ENCODE results near the gene ANKRD52.

ANKRD52 gene

GRCh38 chr12:56260380-56260779 is 2.2 kb upstream of the ANKRD52 start:
- TF ChIP-seq EZH2phosphoT487 (IDR thresholded peaks at IDR 0.05; ENCODE audit: borderline replicate concordance, low read length) (no peak), CTCF (IDR thresholded peaks at IDR 0.05; ENCODE audit: low read depth, low read length, poor library complexity, severe bottlenecking) (no peak)
- peaks cover 3% of the 10 kb centered on the region for H3F3A ChIP-seq (ENCODE audit: control insufficient read depth, insufficient read depth)
- no peaks in the 10 kb centered on the region for H3K27me3 ChIP-seq (ENCODE audit: control insufficient read depth, low read length)
- no peaks in the 10 kb centered on the region for H3K9me2 ChIP-seq (replicated peaks; ENCODE audit: control insufficient read depth, low read length)
- H3K36me3 ChIP-seq (ENCODE audit: control insufficient read depth, low read length): peaks cover 19% of the 10 kb centered on the region
- no peak overlapping the region for H3K4me2 ChIP-seq (ENCODE audit: low read length)
- no peak overlapping the region for H3K4me3 ChIP-seq (ENCODE audit: low read length)
- H3K9me3 ChIP-seq (ENCODE audit: control insufficient read depth, insufficient read depth, low read length): no peaks in the 10 kb centered on the region
- peaks cover 25% of the 10 kb centered on the region for H3K79me2 ChIP-seq (ENCODE audit: control insufficient read depth, low read length)
- peaks cover 20% of the 10 kb centered on the region for H3K4me1 ChIP-seq (ENCODE audit: control insufficient read depth, low read length)
- no peaks in the 10 kb centered on the region for H4K20me1 ChIP-seq (ENCODE audit: control insufficient read depth, insufficient read depth, low read depth, low read length)
- no peak overlapping the region for H3K27ac ChIP-seq (ENCODE audit: low read depth, low read length)

- no peaks in the 10 kb centered on the region for H3K27me3 ChIP-seq (ENCODE audit: control insufficient read depth, low read length)
- H3K4me3 ChIP-seq (ENCODE audit: low read length): peak overlapping the region; percentile 100
- no peaks in the 10 kb centered on the region for H3K9me3 ChIP-seq (ENCODE audit: control insufficient read depth, insufficient read depth, low read length)
- H3K79me2 ChIP-seq (ENCODE audit: control insufficient read depth, low read length): peaks cover 25% of the 10 kb centered on the region
- no peak for TF ChIP-seq EZH2phosphoT487 (IDR thresholded peaks at IDR 0.05; ENCODE audit: borderline replicate concordance, low read length)
- TF ChIP-seq CTCF (IDR thresholded peaks at IDR 0.05; ENCODE audit: low read depth, low read length, poor library complexity, severe bottlenecking): no peak
- peaks cover 3% of the 10 kb centered on the region for H3F3A ChIP-seq (ENCODE audit: control insufficient read depth, insufficient read depth)
- H3K4me2 ChIP-seq (ENCODE audit: low read length): peak overlapping the region; percentile 100
- H3K9me2 ChIP-seq (replicated peaks; ENCODE audit: control insufficient read depth, low read length): no peaks in the 10 kb centered on the region
- H3K27ac ChIP-seq (ENCODE audit: low read depth, low read length): peak overlapping the region; percentile 20; the same call in 1 of the 2 replicates
- H3K4me1 ChIP-seq (ENCODE audit: control insufficient read depth, low read length): peaks cover 20% of the 10 kb centered on the region
- peaks cover 33% of the 10 kb centered on the region for H3K36me3 ChIP-seq (ENCODE audit: control insufficient read depth, low read length)
- H4K20me1 ChIP-seq (ENCODE audit: control insufficient read depth, insufficient read depth, low read depth, low read length): no peaks in the 10 kb centered on the region
These were observed 618 bp upstream of the ANKRD52 start for GRCh38 chr12:56258820-56259183.

GRCh38 chr12:56257491-56258067 is 605 bp downstream of the ANKRD52 start:
- Histone ChIP-seq H4K20me1 (ENCODE audit: control insufficient read depth, insufficient read depth, low read depth, low read length) (no peaks in the 10 kb centered on the region), H3K9me3 (ENCODE audit: control insufficient read depth, insufficient read depth, low read length) (no peaks in the 10 kb centered on the region), H3K27me3 (ENCODE audit: control insufficient read depth, low read length) (no peaks in the 10 kb centered on the region), H3K4me1 (ENCODE audit: control insufficient read depth, low read length) (peaks cover 20% of the 10 kb centered on the region), H3K27ac (ENCODE audit: low read depth, low read length) (peak overlapping the region; percentile 50), H3K4me2 (ENCODE audit: low read length) (peak overlapping the region; percentile 100), H3K36me3 (ENCODE audit: control insufficient read depth, low read length) (peaks cover 45% of the 10 kb centered on the region), H3K4me3 (ENCODE audit: low read length) (peak overlapping the region; percentile 100), H3K79me2 (ENCODE audit: control insufficient read depth, low read length) (peaks cover 25% of the 10 kb centered on the region), H3K9me2 (replicated peaks; ENCODE audit: control insufficient read depth, low read length) (no peaks in the 10 kb centered on the region), H3F3A (ENCODE audit: control insufficient read depth, insufficient read depth) (peaks cover 3% of the 10 kb centered on the region)
- TF ChIP-seq CTCF (IDR thresholded peaks at IDR 0.05; ENCODE audit: low read depth, low read length, poor library complexity, severe bottlenecking) (peak; percentile 46), EZH2phosphoT487 (IDR thresholded peaks at IDR 0.05; ENCODE audit: borderline replicate concordance, low read length) (no peak)

Measured in DOHH2 (cell line).